Transverse colon (tissue), 3 donors: ENCODE measurements around the gene DPYSL5.

Experiments
- CTCF ChIP-seq, 5 experiments: fragments of 200-600 bp in 3 of 5; fragments of 450-650 bp in 2 of 5; sonication (generic) in 3 of 5; IDR thresholded peaks; 1 replicate in 2 of 5; 2 replicates in 3 of 5; pipeline ENCODE4 v1.5.1; 2016 to 2017; ENCODE audit warnings: antibody characterized with exemption in 5 of 5, inconsistent platforms in 3 of 5, mild to moderate bottlenecking in 2 of 5, moderate library complexity in 1 of 5
- POLR2A ChIP-seq: fragments of 450-650 bp; IDR thresholded peaks from one replicate; pipeline ENCODE4 v1.6.1; 2016; ENCODE audit warnings: antibody characterized with exemption, mild to moderate bottlenecking, moderate library complexity

GRCh38 chr2:26978061-26978596, 130.2 kb downstream of the DPYSL5 start:
- TF ChIP-seq CTCF (IDR thresholded peaks at IDR 0.05), result no peak
- no peak for TF ChIP-seq POLR2A
